Thyroid gland (tissue), 4 donors: ENCODE data around the gene MYO18B. TPM values are rescaled to one million over a fixed set of nuclear protein-coding genes. Genes with fewer than 3 reads are reported as not detected.

Source experiments
- DNase-seq, 2 donors: peaks; one replicate each; pipeline ENCODE4 v3.0.0-alpha.2; 2019
- H3K27ac ChIP-seq, 3 donors: fragments of 200-600 bp; sonication (generic); 1 replicate in 2 of 3; 2 replicates in 1 of 3; pipeline ENCODE4 v1.5.1; 2016 to 2019; ENCODE audit warnings: mild to moderate bottlenecking in 1 of 3, moderate library complexity in 1 of 3
- H3K27me3 ChIP-seq: fragments of 200-600 bp; sonication (generic); one replicate; pipeline ENCODE4 v1.5.1; 2019
- H3K36me3 ChIP-seq, 2 donors: fragments of 200-600 bp; sonication (generic); one replicate each; pipeline ENCODE4 v1.5.1; 2016 to 2019
- H3K4me1 ChIP-seq, 2 donors: fragments of 200-600 bp; sonication (generic); one replicate each; pipeline ENCODE4 v1.5.1; 2017 to 2019
- H3K4me3 ChIP-seq, 3 donors: fragments of 200-600 bp; sonication (generic); replicated peaks in 1 of 3; 1 replicate in 2 of 3; 2 replicates in 1 of 3; pipeline ENCODE4 v1.5.1; 2016; ENCODE audit warnings: mild to moderate bottlenecking in 1 of 3
- H3K9me3 ChIP-seq: fragments of 200-600 bp; sonication (generic); one replicate; pipeline ENCODE4 v1.5.1; 2017
- CTCF ChIP-seq, 6 experiments: fragments of 200-600 bp in 3 of 6; fragments of 450-650 bp in 3 of 6; sonication (generic) in 3 of 6; IDR thresholded peaks; one replicate each; pipeline ENCODE4 v1.5.1; 2016 to 2019; ENCODE audit warnings: antibody characterized with exemption in 6 of 6, mild to moderate bottlenecking in 2 of 6, inconsistent platforms in 1 of 6, moderate library complexity in 1 of 6
- POLR2A ChIP-seq, 2 donors: fragments of 450-650 bp; IDR thresholded peaks; one replicate each; pipeline ENCODE4 v1.6.1; 2017; ENCODE audit warnings: antibody characterized with exemption in 2 of 2, mild to moderate bottlenecking in 2 of 2, moderate library complexity in 1 of 2
- WGBS, 2 donors: methylation state at CpG; one replicate each; pipeline ENCODE4 v1.1.5; 2017; 5-methylcytosine and 5-hydroxymethylcytosine counted together
- intact Hi-C: fragments of 100-400 bp; cut with DNase I; formaldehyde crosslinking; loops from one replicate; pipeline ENCODE4 v1.15.1; 2023
- total RNA-seq, 4 donors: library from RNA; depleted of rRNA; stranded (reverse); fragments of >200 nt; gene quantifications; one replicate each; pipeline ENCODE4 v1.2.3, GENCODE V29; 2016

Gene MYO18B
- total RNA-seq, 4 donors from 2014 or later = 0.33 TPM; not detected in 3

GRCh38 chr22:25695146-25695545 lies 46.8 kb upstream of the MYO18B start:
- TF ChIP-seq CTCF (IDR thresholded peaks at IDR 0.05) = no peak
- no peak for TF ChIP-seq POLR2A (IDR thresholded peaks at IDR 0.05)
- 89 to 95% methylated on average over 5 of the region's 5 CpGs for WGBS, 2 donors
- H3K36me3 ChIP-seq = no peaks in the 10 kb centered on the region
- H3K4me3 ChIP-seq = no peak overlapping the region
- intact Hi-C loops = no loop called here
- DNase-seq = no peak
- H3K27ac ChIP-seq = no peak overlapping the region
- no peaks in the 10 kb centered on the region for H3K4me1 ChIP-seq
- no peaks in the 10 kb centered on the region for H3K27me3 ChIP-seq
- no peaks in the 10 kb centered on the region for H3K9me3 ChIP-seq

- no peak overlapping the region for H3K4me3 ChIP-seq
- TF ChIP-seq CTCF (IDR thresholded peaks at IDR 0.05) (no peak), POLR2A (IDR thresholded peaks at IDR 0.05) (no peak)
- H3K4me1 ChIP-seq = no peaks in the 10 kb centered on the region
- H3K27ac ChIP-seq = no peak overlapping the region
- H3K9me3 ChIP-seq = no peaks in the 10 kb centered on the region
- no peaks in the 10 kb centered on the region for H3K36me3 ChIP-seq
- 83 to 88% methylated on average over 2 of the region's 2 CpGs for WGBS, 2 donors
- DNase-seq = no peak
- intact Hi-C loops = no loop called here
- H3K27me3 ChIP-seq = no peaks in the 10 kb centered on the region
Measured at GRCh38 chr22:25696763-25697162, 45.2 kb upstream of the MYO18B start.

GRCh38 chr22:25697181-25697664 lies 44.8 kb upstream of the MYO18B start:
- DNase-seq = no peak
- H3K27me3 ChIP-seq = no peaks in the 10 kb centered on the region
- no peaks in the 10 kb centered on the region for H3K9me3 ChIP-seq
- intact Hi-C loops = no loop called here
- no peak overlapping the region for H3K27ac ChIP-seq
- WGBS, 2 donors = 77 to 85% methylated on average over 5 of the region's 5 CpGs
- H3K4me3 ChIP-seq = no peak overlapping the region
- H3K36me3 ChIP-seq = no peaks in the 10 kb centered on the region
- TF ChIP-seq CTCF (IDR thresholded peaks at IDR 0.05) (no peak), POLR2A (IDR thresholded peaks at IDR 0.05) (no peak)
- no peaks in the 10 kb centered on the region for H3K4me1 ChIP-seq

GRCh38 chr22:25697978-25698377 lies 44.0 kb upstream of the MYO18B start:
- intact Hi-C loops = no loop called here
- WGBS, 2 donors = 94 to 99% methylated on average over 2 of the region's 2 CpGs

GRCh38 chr22:25698461-25698860 lies 43.5 kb upstream of the MYO18B start:
- TF ChIP-seq POLR2A (IDR thresholded peaks at IDR 0.05) (no peak), CTCF (IDR thresholded peaks at IDR 0.05) (no peak)
- Histone ChIP-seq H3K4me1 (no peaks in the 10 kb centered on the region), H3K27ac (no peak overlapping the region), H3K4me3 (no peak overlapping the region), H3K9me3 (no peaks in the 10 kb centered on the region), H3K36me3 (no peaks in the 10 kb centered on the region), H3K27me3 (no peaks in the 10 kb centered on the region)
- no peak for DNase-seq
- intact Hi-C loops = no loop called here
- 85 to 86% methylated on average over 7 of the region's 7 CpGs for WGBS, 2 donors

More at GRCh38 chr22:25697978-25698377, 44.0 kb upstream of the MYO18B start:
- no peak overlapping the region for H3K27ac ChIP-seq
- no peaks in the 10 kb centered on the region for H3K36me3 ChIP-seq
- H3K4me3 ChIP-seq = no peak overlapping the region
- no peaks in the 10 kb centered on the region for H3K4me1 ChIP-seq
- no peaks in the 10 kb centered on the region for H3K27me3 ChIP-seq
- H3K9me3 ChIP-seq = no peaks in the 10 kb centered on the region
- DNase-seq = no peak
- TF ChIP-seq POLR2A (IDR thresholded peaks at IDR 0.05) (no peak), CTCF (IDR thresholded peaks at IDR 0.05) (no peak)
